Measurements from ENCODE around the gene KIF1A. TPM values are rescaled to one million over a fixed set of nuclear protein-coding genes. Genes with fewer than 3 reads are reported as not detected.

Gene KIF1A
- total RNA-seq, 2 donors from 2014 or later: 18.9 to 55.8 TPM

DNA sequence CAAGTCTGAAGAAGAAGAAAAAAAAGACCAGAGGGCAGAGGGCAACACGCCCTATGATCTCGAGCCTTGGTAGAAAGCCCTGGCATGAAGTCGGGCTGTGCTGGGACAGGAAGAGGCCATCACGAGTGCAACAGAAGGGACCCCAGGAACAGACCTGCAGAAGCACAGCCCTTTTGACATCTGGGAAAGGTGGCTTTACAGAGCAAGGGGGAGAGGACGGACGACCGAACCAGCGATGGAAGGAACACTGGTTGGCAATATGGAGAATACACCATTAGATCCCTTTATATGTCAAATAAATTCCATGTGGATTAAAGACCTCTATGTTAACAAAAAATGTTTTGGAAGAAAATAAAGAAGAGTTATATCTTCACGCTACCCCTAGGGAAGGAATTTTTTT is 10.7 kb downstream of the KIF1A start:
- Histone ChIP-seq H3K4me1 (replicated peaks) (no peaks in the 10 kb centered on the region), H3K9me3 (no peaks in the 10 kb centered on the region), H3K27ac (no peak overlapping the region), H3K36me3 (no peaks in the 10 kb centered on the region), H3K27me3 (replicated peaks; ENCODE audit: insufficient read depth) (no peaks in the 10 kb centered on the region), H3K4me3 (no peak overlapping the region)
- intact Hi-C loops (cut with DNase I): no loop called here
- 83% methylated on average over 9 of the region's 9 CpGs for WGBS
- no peak for DNase-seq (ENCODE audit: low spot score)
- TF ChIP-seq POLR2AphosphoS5 (IDR thresholded peaks at IDR 0.05) (no peak), CTCF (IDR thresholded peaks at IDR 0.05) (no peak), POLR2A (IDR thresholded peaks at IDR 0.05) (no peak)

DNA sequence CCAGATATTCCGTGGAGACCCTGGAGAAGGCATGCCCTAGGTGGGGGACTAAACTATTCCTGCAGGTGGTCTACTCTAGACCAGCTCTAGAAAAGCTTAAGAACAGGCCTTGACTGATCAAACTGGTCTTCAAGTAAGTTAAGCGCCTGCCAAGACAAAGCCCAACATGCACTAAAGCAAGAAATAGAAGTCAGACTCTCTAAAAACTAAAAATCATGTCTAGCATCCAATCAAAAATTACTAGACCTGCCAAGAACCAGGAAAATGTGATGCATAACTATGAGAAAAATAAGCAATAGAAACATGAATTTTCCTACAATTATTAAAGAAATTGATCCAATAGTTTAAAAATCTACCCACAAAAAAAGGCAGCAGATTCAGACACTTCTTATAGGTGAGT is 13.6 kb downstream of the KIF1A start:
- DNase-seq (ENCODE audit: low spot score): no peak
- intact Hi-C loops (cut with DNase I): no loop called here
- no peaks in the 10 kb centered on the region for H3K27me3 ChIP-seq (replicated peaks; ENCODE audit: insufficient read depth)
- H3K27ac ChIP-seq: no peak overlapping the region
- H3K4me1 ChIP-seq (replicated peaks): no peaks in the 10 kb centered on the region
- TF ChIP-seq POLR2AphosphoS5 (IDR thresholded peaks at IDR 0.05) (no peak), CTCF (IDR thresholded peaks at IDR 0.05) (no peak), POLR2A (IDR thresholded peaks at IDR 0.05) (no peak)
- H3K9me3 ChIP-seq: no peaks in the 10 kb centered on the region
- H3K4me3 ChIP-seq: no peak overlapping the region
- no peaks in the 10 kb centered on the region for H3K36me3 ChIP-seq
- 96% methylated on average over 2 of the region's 2 CpGs for WGBS

DNA sequence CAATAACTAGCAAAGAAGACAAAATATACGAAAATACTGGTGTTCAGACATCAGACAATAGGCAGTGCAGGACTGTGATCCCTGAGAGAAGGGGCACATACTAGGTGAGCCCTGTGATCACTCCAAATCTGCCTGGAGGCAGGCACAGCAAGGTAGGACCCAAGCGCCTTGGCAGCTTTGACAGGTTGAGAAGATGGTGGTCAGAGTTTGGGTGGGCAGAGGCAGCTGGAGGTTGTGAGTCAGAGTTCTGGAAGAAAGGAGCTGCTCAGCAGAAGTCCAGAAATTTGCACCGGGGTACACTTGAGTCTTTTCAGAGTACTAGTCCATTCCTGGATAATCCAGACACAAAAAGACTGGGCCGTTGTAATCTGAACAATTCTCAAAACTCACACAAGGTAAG is 14.0 kb downstream of the KIF1A start:
- H3K27ac ChIP-seq: no peak overlapping the region
- no peaks in the 10 kb centered on the region for H3K27me3 ChIP-seq (replicated peaks; ENCODE audit: insufficient read depth)
- DNase-seq (ENCODE audit: low spot score): no peak
- 83% methylated on average over 4 of the region's 4 CpGs for WGBS
- H3K4me3 ChIP-seq: no peak overlapping the region
- intact Hi-C loops (cut with DNase I): no loop called here
- H3K36me3 ChIP-seq: no peaks in the 10 kb centered on the region
- no peak for TF ChIP-seq POLR2AphosphoS5 (IDR thresholded peaks at IDR 0.05)
- TF ChIP-seq CTCF (IDR thresholded peaks at IDR 0.05): no peak
- TF ChIP-seq POLR2A (IDR thresholded peaks at IDR 0.05): no peak
- no peaks in the 10 kb centered on the region for H3K4me1 ChIP-seq (replicated peaks)
- H3K9me3 ChIP-seq: no peaks in the 10 kb centered on the region

DNA sequence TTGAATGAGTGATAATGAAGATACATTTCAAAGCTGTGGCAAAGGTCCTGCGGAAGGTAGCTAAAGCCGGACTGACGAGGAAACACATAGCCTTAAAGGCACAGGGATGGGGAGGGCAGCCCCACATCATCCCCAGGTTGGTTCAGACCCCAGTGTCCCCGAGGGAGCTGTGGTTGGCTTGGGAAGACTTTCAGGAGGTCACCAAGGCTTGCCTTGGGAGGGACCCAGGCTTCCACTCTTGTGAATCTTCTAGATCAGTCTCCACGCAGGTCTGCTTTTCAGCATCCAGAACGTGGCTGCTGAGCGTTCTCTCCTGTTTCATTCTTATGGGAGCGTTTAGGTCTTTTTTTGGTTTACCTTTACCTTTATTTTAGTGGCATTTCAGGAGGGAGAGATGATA is 16.8 kb downstream of the KIF1A start:
- no peaks in the 10 kb centered on the region for H3K36me3 ChIP-seq
- no peaks in the 10 kb centered on the region for H3K27me3 ChIP-seq (replicated peaks; ENCODE audit: insufficient read depth)
- intact Hi-C loops (cut with DNase I): no loop called here
- H3K4me3 ChIP-seq: no peak overlapping the region
- peaks cover 3% of the 10 kb centered on the region for H3K4me1 ChIP-seq (replicated peaks)
- H3K9me3 ChIP-seq: no peaks in the 10 kb centered on the region
- no peak overlapping the region for H3K27ac ChIP-seq
- 93% methylated on average over 8 of the region's 8 CpGs for WGBS
- no peak for DNase-seq (ENCODE audit: low spot score)
- TF ChIP-seq POLR2AphosphoS5 (IDR thresholded peaks at IDR 0.05) (no peak), POLR2A (IDR thresholded peaks at IDR 0.05) (no peak), CTCF (IDR thresholded peaks at IDR 0.05) (no peak)

DNA sequence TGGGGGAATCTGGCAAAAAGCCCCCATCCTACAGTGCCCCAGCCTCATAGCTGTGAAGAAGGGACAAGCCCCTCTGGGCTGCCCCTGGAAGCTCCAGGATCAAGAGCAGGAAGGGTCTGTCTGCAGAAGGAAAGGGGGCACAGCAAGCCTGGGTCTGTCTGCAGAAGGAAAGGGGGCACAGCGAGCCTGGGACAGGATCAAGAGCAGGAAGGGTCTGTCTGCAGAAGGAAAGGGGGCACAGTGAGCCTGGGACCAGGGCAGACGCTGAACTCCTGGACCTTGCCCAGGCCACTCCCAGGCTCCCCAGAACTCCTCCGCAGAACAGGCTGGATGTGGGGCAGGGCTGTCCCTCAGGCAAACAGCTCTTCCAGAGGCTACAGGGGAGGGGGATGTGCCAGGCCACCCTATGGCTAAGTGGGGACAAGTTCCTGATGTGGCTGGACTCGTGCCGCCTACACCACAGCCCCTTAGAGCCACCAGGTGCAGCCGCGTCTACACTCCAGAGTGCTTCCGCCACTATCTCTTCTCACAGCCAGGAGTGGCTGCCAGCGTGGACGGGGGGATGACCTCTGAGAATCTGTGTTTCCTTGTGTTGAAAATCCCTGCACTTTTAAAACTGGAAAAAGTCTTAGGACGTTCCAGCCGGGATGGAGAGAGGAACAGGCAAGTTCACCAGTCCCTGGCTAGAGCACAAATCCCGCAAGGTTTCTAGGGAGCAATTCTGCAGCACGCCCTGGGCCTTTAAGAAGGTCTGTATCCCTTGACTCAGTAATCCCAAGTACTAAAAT is 20.8 kb downstream of the KIF1A start:
- Histone ChIP-seq H3K4me3 (no peak overlapping the region), H3K27ac (no peak overlapping the region), H3K9me3 (no peaks in the 10 kb centered on the region), H3K27me3 (replicated peaks; ENCODE audit: insufficient read depth) (no peaks in the 10 kb centered on the region), H3K4me1 (replicated peaks) (peaks cover 3% of the 10 kb centered on the region), H3K36me3 (no peaks in the 10 kb centered on the region)
- TF ChIP-seq POLR2A (IDR thresholded peaks at IDR 0.05) (no peak), CTCF (IDR thresholded peaks at IDR 0.05) (no peak), POLR2AphosphoS5 (IDR thresholded peaks at IDR 0.05) (no peak)
- 75% methylated on average over 14 of the region's 14 CpGs for WGBS
- DNase-seq (ENCODE audit: low spot score): no peak
- intact Hi-C loops (cut with DNase I): no loop called here
